ENCODE data around the gene UBASH3B. TPM values are rescaled to one million over a fixed set of nuclear protein-coding genes. Genes with fewer than 3 reads are reported as not detected.
A peak's percentile ranks its signal among the peaks of the same experiment; 100 is the strongest.

UBASH3B gene
- total RNA-seq, 4 donors from 2014 or later, result 1.8 to 6.6 (median 3.4) TPM

- ATAC-seq, result peak; percentile 67
- WGBS, 2 donors (ENCODE audit: low coverage in 1 of 2), result no CpG with 5 or more reads among the region's 66 CpGs
- H3K4me3 ChIP-seq, result peak overlapping the region; percentile 48 to 85
- H3K9me3 ChIP-seq, result no peaks in the 10 kb centered on the region
- H3K27me3 ChIP-seq, result peaks cover 17% of the 10 kb centered on the region
- no peaks in the 10 kb centered on the region for H3K36me3 ChIP-seq
- TF ChIP-seq POLR2AphosphoS5 (IDR thresholded peaks at IDR 0.05), result no peak
- TF ChIP-seq POLR2A (IDR thresholded peaks at IDR 0.05), result no peak
- no peak for TF ChIP-seq EP300 (IDR thresholded peaks at IDR 0.05)
- TF ChIP-seq CTCF (IDR thresholded peaks at IDR 0.05), result no peak
- peak overlapping the region; percentile 21 to 90 (median 88) for H3K27ac ChIP-seq
- peaks cover 0 to 16% (median 9%) of the 10 kb centered on the region in 3 donors for H3K4me1 ChIP-seq
Observed at GRCh38 chr11:122656073-122656630, 630 bp downstream of the UBASH3B start.

DNA sequence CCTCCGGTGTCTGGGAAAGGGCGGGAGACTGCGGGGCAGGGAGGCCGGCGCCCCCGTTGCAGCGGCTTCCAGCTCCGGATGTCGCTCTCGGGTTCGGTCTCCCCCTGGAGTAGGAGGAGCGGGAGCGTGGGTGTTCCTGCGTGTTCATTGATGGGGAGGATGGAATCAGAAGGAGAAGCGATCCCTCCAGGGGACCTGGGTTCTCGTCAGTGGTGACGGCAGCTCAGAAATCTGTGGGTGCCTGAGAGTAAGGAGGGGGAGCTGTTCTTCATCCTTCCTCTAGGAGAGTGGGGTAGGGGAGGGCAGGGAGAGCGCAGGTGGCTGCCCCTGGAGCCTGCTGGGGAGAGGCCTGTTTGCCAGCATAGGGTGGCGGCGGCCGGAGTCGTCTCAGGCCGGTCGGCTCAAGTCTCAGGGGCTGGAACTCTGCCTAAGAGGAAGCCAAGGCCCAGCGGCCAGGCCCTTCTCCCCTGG lies 1.1 kb downstream of the UBASH3B start:
- Histone ChIP-seq H3K9me3 (no peaks in the 10 kb centered on the region), H3K4me1 (peaks cover 0 to 16% (median 9%) of the 10 kb centered on the region in 3 donors), H3K27ac (peak overlapping the region in 3 of 4 donors; percentile 88 to 90 (median 88)), H3K36me3 (no peaks in the 10 kb centered on the region), H3K4me3 (peak overlapping the region; percentile 48 to 85), H3K27me3 (peaks cover 12% of the 10 kb centered on the region)
- WGBS, 2 donors (ENCODE audit: low coverage in 1 of 2), result 0% methylated on average over 1 to 7 of the region's 25 CpGs
- TF ChIP-seq EP300 (IDR thresholded peaks at IDR 0.05), result no peak
- no peak for TF ChIP-seq POLR2AphosphoS5 (IDR thresholded peaks at IDR 0.05)
- TF ChIP-seq CTCF (IDR thresholded peaks at IDR 0.05), result no peak
- TF ChIP-seq POLR2A (IDR thresholded peaks at IDR 0.05), result no peak
- ATAC-seq, result no peak

DNA sequence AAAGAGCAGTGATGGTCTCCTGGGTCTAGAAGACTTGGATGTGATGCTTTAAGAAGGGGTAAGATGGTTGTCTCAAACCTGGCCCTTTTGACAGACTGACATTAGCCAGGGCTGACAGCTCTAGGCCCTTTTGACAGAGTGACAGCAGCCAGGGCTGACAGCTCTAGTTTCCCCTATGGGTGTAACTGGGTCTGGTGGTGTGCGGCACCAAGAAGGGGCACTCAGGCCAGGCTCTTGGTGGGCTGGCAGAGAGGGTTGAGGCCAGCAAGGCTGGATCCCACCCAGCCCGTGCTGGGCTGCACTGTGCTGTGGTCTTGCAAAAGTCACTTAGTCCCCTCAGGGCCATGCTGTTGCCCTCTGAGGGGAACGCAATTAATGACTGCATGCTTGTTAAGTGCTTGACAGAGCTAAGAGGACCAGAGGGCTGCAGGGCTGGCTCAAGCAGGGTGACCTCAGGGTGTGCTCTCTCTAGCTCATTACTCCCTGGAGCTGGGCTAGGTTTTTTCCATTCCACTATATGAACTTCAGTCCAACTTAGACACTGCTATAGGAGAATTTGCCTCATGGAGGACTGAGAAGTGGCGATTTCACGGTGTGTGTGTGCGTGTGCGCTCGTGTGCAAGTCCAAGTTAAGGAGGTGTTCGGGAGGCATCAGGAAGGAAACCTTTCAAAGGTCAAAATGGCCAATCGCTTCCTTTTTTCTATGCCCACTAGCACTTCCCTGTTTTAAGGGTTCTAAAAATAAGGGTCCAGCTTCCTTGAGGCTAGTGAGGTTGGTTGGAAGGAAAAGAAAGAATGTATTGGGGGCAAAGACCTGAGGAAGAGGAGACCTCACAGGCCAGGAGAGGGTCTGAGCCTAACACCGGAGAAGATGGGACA lies 4.4 kb downstream of the UBASH3B start:
- no peak for ATAC-seq
- H3K9me3 ChIP-seq, result no peaks in the 10 kb centered on the region
- no peak overlapping the region for H3K27ac ChIP-seq
- no peak for TF ChIP-seq POLR2A (IDR thresholded peaks at IDR 0.05)
- no peak for TF ChIP-seq EP300 (IDR thresholded peaks at IDR 0.05)
- no peak for TF ChIP-seq CTCF (IDR thresholded peaks at IDR 0.05)
- no peak for TF ChIP-seq POLR2AphosphoS5 (IDR thresholded peaks at IDR 0.05)
- H3K27me3 ChIP-seq, result no peaks in the 10 kb centered on the region
- peaks cover 0 to 14% (median 9%) of the 10 kb centered on the region in 3 donors for H3K4me1 ChIP-seq
- 86 to 90% methylated on average over 9 of the region's 11 CpGs for WGBS, 2 donors (ENCODE audit: low coverage in 1 of 2)
- H3K36me3 ChIP-seq, result no peaks in the 10 kb centered on the region
- no peak overlapping the region for H3K4me3 ChIP-seq

- ATAC-seq, result no peak
- 96 to 100% methylated on average over 4 to 7 of the region's 7 CpGs for WGBS, 2 donors (ENCODE audit: low coverage in 1 of 2)
- Histone ChIP-seq H3K9me3 (no peaks in the 10 kb centered on the region), H3K4me1 (peaks cover 0 to 8% (median 7%) of the 10 kb centered on the region in 3 donors), H3K36me3 (no peaks in the 10 kb centered on the region), H3K27me3 (no peaks in the 10 kb centered on the region), H3K4me3 (no peak overlapping the region), H3K27ac (no peak overlapping the region)
- TF ChIP-seq EP300 (IDR thresholded peaks at IDR 0.05) (no peak), POLR2A (IDR thresholded peaks at IDR 0.05) (no peak), CTCF (IDR thresholded peaks at IDR 0.05) (no peak), POLR2AphosphoS5 (IDR thresholded peaks at IDR 0.05) (no peak)
Observed at GRCh38 chr11:122661182-122661945, 5.8 kb downstream of the UBASH3B start.

Measured in gastroesophageal sphincter (tissue), 4 donors.